HT1080 (cell line): ENCODE results near the gene ADAMTSL4. TPM values are rescaled to one million over a fixed set of nuclear protein-coding genes. Genes with fewer than 3 reads are reported as not detected.
"Not testable (repeated sequence)": the region's sequence is repeated elsewhere in the genome, so short reads cannot be mapped to it uniquely, and the experiment has no call there.

Experiments used
- DNase-seq: peaks from one replicate; pipeline ENCODE4 v3.0.0-alpha.2; 2015; ENCODE audit warnings: low read depth
- small RNA-seq: library from RNA; depleted of rRNA; stranded (forward); fragments of <200 nt; gene quantifications from one replicate; pipeline ENCODE3, GENCODE V24; 2014
- total RNA-seq: library from RNA; depleted of rRNA; stranded (reverse); fragments of >200 nt; shearing (Covaris generic); gene quantifications from 2 replicates; pipeline ENCODE4 v1.2.3, GENCODE V29; 2014; rRNA removed

The ADAMTSL4 gene
- total RNA-seq, 1 experiment from 2014 or later: 0.06 TPM

DNA sequence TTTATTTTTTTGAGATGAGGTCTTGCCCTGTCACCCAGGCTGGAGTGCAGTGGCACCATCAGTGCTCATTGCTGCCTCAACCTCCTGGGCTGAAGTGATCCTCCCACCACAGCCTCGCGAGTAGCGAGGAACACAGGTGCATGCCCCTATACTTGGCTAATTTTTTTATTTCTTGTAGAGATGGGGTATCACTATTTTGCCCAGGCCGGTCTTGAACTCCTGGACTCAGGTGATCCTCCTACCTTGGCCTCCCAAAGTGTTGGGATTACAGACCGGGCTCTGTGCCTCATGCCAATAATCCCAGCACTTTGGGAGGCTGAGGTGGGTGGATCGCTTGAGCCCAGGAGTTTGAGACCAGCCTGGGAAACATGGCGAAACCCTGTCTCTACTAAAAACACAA lies 32.2 kb downstream of the ADAMTSL4 start:
- not testable (repeated sequence) for DNase-seq

DNA sequence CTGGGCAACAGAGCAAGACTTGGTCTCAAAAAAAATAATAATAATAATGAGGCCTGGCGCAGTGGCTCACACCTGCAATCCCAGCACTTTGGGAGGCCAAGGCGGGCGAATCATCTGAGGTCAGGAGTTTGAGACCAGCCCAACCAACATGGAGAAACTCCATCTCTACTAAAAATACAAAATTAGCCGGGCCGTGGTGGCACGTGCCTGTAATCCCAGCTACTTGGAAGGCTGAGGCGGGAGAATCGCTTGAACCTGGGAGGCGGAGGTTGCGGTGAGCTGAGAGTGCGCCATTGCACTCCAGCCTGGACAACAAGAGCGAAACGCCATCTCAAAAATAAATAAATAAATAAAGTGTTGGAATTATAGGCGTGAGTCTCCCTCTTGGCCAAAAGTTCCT lies 32.8 kb downstream of the ADAMTSL4 start:
- not testable (repeated sequence) for DNase-seq

DNA sequence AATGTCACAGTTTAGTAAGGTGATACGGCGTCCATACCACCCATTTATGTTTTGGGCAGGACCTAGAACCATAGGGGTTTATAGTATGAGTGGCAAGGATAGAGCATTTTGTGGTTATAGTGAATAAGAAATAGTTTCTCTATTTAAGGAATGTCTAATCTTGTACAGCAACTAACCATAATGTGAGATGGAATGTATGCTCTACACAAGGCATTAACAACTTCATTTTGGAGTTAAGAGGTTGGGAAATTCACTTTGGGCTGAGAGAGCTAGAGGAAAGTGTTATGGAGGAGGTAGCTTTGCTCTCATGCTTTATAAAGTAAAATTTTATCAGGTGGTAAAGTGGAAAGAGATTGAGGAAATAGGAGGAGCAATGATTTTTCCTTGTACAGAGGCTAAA lies 33.2 kb downstream of the ADAMTSL4 start:
- no peak for DNase-seq

DNA sequence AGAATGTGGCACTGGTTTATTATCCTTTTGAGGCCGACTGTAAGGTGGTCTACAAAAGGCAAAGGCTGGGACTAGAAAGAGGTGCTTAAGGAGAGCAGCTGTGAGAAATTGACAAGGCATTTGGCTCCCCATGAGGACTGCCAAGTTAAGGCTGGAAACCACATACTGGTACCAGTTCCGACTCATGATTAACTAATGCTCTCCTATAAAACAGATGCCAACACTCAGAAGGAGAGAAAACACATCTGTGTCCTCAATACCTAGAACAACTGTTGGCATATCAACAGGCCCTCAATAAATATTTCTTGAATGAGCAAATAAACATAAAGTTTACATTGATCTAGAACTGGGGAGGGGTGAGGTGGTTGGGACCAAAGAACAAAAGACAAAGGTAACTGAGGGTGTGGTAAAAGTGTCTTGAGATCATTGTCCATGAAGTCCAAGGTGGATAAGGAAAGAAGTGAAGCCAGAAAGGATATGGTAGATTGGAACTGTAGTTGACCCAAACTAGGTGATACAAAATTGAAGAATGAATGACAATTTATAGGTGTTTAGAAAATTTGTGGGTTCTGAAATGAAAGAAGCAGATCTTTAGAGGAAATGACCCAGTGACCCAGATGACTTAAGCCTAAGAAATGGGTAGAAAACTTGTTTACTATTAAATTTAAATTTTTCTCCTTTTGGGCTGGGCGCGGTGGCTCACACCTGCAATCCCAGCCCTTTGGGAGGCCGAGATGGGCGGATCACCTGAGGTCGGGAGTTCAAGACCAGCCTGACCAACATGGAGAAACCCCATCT lies 47.1 kb downstream of the ADAMTSL4 start:
- peak; percentile 80 for DNase-seq

DNA sequence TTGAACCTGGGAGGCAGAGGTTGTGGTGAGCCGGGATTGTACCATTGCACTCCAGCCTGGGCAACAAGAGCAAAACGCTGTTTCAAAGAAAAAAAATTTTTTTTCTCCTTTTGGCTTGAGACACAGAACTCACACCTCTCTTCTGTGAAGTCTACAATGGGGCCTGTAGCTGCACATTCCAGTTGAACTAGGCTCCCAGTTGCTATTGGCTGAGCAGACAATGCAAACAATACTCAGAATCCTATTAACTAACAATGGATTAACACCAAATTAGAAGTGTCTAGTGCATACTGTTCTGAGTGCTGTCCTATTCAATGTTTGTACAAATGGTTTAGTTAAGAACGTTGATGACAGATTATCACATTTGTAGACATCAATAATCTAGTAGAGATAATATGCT lies 47.8 kb downstream of the ADAMTSL4 start:
- no peak for DNase-seq

DNA sequence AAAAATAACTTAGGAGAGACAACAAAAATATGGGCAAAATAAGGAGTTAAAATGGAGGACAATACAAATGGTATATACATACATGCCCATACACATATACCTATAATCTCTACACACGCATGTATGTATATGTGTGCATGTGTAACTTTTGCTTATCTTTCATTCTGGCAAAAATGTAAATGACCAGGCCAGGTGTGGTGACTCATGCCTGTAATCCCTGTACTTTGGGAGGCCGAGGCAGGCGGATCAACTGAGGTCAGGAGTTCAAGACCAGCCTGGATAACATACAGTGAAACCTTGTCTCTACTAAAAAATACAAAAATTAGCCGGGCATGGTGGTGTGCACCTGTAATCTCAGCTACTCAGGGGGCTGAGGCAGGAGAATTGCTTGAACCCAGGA lies 49.1 kb downstream of the ADAMTSL4 start:
- DNase-seq: not testable (repeated sequence)

DNA sequence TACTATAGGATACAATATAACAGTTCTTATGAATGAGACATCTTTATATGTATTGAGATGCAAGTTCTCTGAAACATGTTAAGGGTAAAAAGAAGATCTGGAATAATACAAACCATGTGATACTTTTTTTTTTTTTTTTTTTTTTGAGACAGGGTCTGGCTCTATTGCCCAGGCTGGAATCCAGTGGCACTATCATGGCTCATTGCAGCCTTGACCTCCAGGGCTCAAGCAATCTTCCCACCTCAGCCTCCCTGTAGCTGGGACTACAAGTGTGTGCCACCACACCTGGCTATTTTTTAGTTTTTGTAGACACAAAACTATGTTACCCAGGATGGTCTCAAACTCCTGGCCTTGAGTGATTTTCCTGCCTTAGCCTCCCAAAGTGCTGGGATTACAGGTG lies 52.3 kb downstream of the ADAMTSL4 start:
- no peak for DNase-seq

DNA sequence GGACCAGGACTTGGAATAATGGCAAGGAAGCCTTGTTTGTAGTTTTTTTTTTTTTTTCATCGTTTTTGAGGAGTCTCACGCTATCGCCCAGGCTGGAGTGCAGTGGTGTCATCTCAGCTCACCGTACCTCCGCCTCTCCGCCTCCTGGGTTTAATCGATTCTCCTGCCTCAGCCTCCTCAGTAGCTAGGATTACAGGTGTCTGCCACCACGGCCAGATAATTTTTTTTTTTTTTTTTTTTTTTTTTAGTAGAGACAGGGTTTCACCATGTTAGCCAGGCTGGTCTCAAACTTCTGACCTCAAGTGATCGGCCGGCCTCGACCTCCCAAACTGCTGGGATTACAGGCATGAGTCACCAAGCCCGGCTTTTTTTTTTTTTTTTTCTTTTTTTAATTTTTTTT lies 53.2 kb downstream of the ADAMTSL4 start:
- not testable (repeated sequence) for DNase-seq

DNA sequence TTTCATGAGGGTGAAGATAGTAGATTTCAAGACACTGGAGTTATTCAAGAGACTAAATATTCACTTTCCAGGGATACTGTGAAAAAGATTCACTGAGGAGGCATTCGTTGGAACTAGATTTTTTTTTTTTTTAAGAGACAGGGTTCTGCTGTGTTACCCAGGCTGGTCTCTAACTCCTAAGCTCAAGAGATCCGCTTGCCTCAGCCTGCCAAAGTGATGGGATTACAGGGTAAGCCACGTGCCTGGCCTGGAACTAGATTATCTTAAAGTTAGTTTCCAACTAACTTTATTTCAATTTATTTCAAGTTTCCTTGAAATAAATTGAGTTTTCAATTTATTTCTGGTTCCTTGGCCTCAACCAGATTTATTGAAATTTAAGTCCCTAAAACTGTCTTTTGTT lies 54.5 kb downstream of the ADAMTSL4 start:
- no peak for DNase-seq

DNA sequence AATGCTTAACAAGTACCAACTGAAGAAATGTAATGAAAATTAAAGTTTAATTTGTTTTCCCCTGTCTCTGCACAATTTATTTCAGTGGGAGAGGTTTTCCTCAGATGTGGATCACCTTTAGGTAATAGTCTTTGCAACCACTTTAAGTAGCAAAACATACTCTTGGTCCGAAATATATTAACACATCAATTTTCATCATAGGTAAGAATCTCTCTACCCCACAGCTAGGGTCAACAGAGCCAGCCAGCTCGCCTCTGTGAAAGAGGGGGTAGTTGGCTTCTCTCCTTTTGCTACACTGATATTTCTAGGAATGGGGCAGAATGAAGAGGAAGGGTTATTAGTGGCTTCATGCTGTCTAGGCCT lies 55.0 kb downstream of the ADAMTSL4 start:
- no peak for DNase-seq

DNA sequence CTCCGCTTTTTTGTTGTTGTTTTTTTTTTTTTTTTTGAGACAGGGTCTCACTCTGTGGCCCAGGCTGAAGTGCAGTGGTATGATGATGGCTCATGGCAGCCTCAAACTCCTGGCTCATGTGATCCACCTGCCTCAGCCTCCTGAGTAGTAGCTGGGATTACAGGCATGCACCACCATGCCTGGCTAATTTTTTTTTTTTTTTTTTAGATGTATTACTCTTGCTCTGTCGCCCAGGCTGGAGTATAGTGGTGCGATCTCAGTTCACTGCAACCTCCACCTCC lies 56.2 kb downstream of the ADAMTSL4 start:
- DNase-seq: not testable (repeated sequence)

DNA sequence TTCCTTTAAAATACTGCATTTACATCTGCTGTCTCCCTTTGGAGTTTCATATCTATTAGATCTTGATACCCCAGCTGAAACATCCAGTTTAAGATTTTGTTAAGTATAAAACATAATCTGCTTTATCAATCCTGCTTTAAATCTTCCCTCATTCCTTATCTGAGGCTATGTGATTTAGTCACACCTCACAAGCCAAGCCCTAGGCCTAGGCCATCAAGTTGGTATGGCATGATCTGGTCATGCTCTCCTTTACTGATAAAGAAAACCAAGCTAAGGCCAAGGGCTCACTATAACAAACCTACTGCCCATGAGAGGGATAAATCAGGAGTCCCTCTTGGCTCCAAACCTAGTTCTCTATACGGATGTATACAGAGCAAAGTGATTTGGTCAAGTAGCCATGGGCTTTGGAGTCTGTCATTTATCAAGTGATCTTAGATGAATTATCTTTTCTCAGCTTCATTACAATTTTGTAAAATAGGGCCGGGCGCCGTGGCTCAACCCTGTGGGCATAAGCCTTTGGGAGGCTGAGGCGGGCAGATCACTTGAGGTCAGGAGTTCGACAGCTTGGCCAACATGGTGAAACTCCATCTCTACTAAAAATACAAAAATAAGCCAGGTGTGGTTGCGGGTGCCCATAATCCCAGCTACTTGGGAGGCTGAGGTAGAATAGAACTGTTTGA lies 57.4 kb downstream of the ADAMTSL4 start:
- no peak for DNase-seq

DNA sequence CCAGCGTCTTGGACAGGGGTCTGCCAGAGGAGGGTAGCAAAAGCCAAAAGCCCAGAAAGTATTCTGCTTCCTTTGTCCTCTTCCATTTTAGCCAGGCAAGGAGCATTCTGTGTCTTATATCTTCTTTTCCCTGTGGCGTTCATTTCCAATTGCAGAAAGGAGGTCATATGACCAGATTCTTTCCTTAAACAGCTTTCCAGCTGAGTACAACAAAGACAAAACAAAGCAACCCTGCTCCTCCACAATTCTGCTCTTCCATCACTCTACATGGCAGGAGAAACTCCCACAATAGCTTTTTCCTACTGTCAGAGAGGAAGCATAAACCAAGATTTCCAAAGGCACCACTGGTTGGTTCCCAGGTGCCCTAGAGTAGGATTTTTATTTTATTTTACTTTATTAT lies 60.5 kb downstream of the ADAMTSL4 start:
- DNase-seq: no peak

Small RNA genes lying within 50 kb of the gene (small RNA-seq; reads per million reads assigned to genes)
- gene MIR4257 (not detected), gene RF00015 (not detected), gene RF00561 (not detected), gene RN7SL473P (not detected), gene RN7SL600P (not detected)

Other genes starting within 250 kb of the ADAMTSL4 start
- gene PRPF3, start 227.9 kb upstream of the ADAMTSL4 start, total RNA-seq: 44.8 and 45.4 TPM in 2 replicates
- gene RPRD2, start 185.3 kb upstream of the ADAMTSL4 start, total RNA-seq: 5.0 and 8.7 TPM in 2 replicates
- gene TARS2, start 62.0 kb upstream of the ADAMTSL4 start, total RNA-seq: 21.0 and 30.4 TPM in 2 replicates
- gene ECM1, start 41.3 kb upstream of the ADAMTSL4 start, total RNA-seq: 11.3 and 17.7 TPM in 2 replicates
- not detected in 2 replicates for gene FALEC, start 33.7 kb upstream of the ADAMTSL4 start, total RNA-seq
- 237 and 264 TPM in 2 replicates for gene MCL1, start 30.2 kb downstream of the ADAMTSL4 start, total RNA-seq
- 134 and 194 TPM in 2 replicates for gene ENSA, start 80.2 kb downstream of the ADAMTSL4 start, total RNA-seq
- gene GOLPH3L, start 147.7 kb downstream of the ADAMTSL4 start, total RNA-seq: 4.6 and 14.0 TPM in 2 replicates
- not detected in 2 replicates for gene HORMAD1, start 171.5 kb downstream of the ADAMTSL4 start, total RNA-seq
- 1.2 and 2.6 TPM in 2 replicates for gene CTSS, start 216.4 kb downstream of the ADAMTSL4 start, total RNA-seq